Measurements from ENCODE around the gene KCNC4. TPM values are rescaled to one million over a fixed set of nuclear protein-coding genes. Genes with fewer than 3 reads are reported as not detected.

The KCNC4 gene
- total RNA-seq, 3 donors from 2014 or later, result 3.8 to 12.6 (median 5.2) TPM

GRCh38 chr1:110184446-110184845, 25.7 kb upstream of the KCNC4 start:
- DNase-seq (ENCODE audit: low spot score in 2 of 2), result no peak
- peaks cover 0 to 4% of the 10 kb centered on the region in 2 donors for H3K27me3 ChIP-seq
- no peaks in the 10 kb centered on the region for H3K9me3 ChIP-seq
- TF ChIP-seq CTCF (IDR thresholded peaks at IDR 0.05), result no peak
- TF ChIP-seq POLR2A (IDR thresholded peaks at IDR 0.05), result no peak
- no peak for TF ChIP-seq POLR2AphosphoS5 (IDR thresholded peaks at IDR 0.05)
- no peak overlapping the region for H3K4me3 ChIP-seq
- H3K27ac ChIP-seq, result no peak overlapping the region
- H3K4me1 ChIP-seq, result no peaks in the 10 kb centered on the region
- intact Hi-C loops (cut with DNase I; ENCODE audit: low total_unique reads), result no loop called here
- H3K36me3 ChIP-seq, result no peaks in the 10 kb centered on the region

- TF ChIP-seq POLR2A (IDR thresholded peaks at IDR 0.05) (no peak), CTCF (IDR thresholded peaks at IDR 0.05) (no peak), POLR2AphosphoS5 (IDR thresholded peaks at IDR 0.05) (no peak)
- Histone ChIP-seq H3K27me3 (peaks cover 0 to 4% of the 10 kb centered on the region in 2 donors), H3K36me3 (no peaks in the 10 kb centered on the region), H3K9me3 (no peaks in the 10 kb centered on the region), H3K4me3 (no peak overlapping the region), H3K4me1 (no peaks in the 10 kb centered on the region), H3K27ac (no peak overlapping the region)
- DNase-seq (ENCODE audit: low spot score in 2 of 2), result no peak
- intact Hi-C loops (cut with DNase I; ENCODE audit: low total_unique reads), result no loop called here
Observed at GRCh38 chr1:110185181-110185580, 24.9 kb upstream of the KCNC4 start.

GRCh38 chr1:110186558-110186957, 23.6 kb upstream of the KCNC4 start:
- DNase-seq (ENCODE audit: low spot score in 2 of 2), result no peak
- H3K27me3 ChIP-seq, result peaks cover 0 to 4% of the 10 kb centered on the region in 2 donors
- H3K36me3 ChIP-seq, result no peaks in the 10 kb centered on the region
- no peak overlapping the region for H3K27ac ChIP-seq
- no peak overlapping the region for H3K4me3 ChIP-seq
- intact Hi-C loops (cut with DNase I; ENCODE audit: low total_unique reads), result no loop called here
- no peaks in the 10 kb centered on the region for H3K4me1 ChIP-seq
- H3K9me3 ChIP-seq, result no peaks in the 10 kb centered on the region
- TF ChIP-seq POLR2A (IDR thresholded peaks at IDR 0.05) (no peak), CTCF (IDR thresholded peaks at IDR 0.05) (no peak), POLR2AphosphoS5 (IDR thresholded peaks at IDR 0.05) (no peak)

- DNase-seq (ENCODE audit: low spot score in 2 of 2), result no peak
- H3K27me3 ChIP-seq, result peaks cover 0 to 4% of the 10 kb centered on the region in 2 donors
- TF ChIP-seq POLR2AphosphoS5 (IDR thresholded peaks at IDR 0.05) (no peak), CTCF (IDR thresholded peaks at IDR 0.05) (no peak), POLR2A (IDR thresholded peaks at IDR 0.05) (no peak)
- H3K9me3 ChIP-seq, result no peaks in the 10 kb centered on the region
- H3K4me1 ChIP-seq, result no peaks in the 10 kb centered on the region
- H3K4me3 ChIP-seq, result no peak overlapping the region
- intact Hi-C loops (cut with DNase I; ENCODE audit: low total_unique reads), result no loop called here
- H3K36me3 ChIP-seq, result no peaks in the 10 kb centered on the region
- no peak overlapping the region for H3K27ac ChIP-seq
Observed at GRCh38 chr1:110187139-110187890, 22.8 kb upstream of the KCNC4 start.

GRCh38 chr1:110188035-110188618, 22.0 kb upstream of the KCNC4 start:
- no peaks in the 10 kb centered on the region for H3K36me3 ChIP-seq

More at GRCh38 chr1:110188035-110188618, 22.0 kb upstream of the KCNC4 start:
- no peaks in the 10 kb centered on the region for H3K9me3 ChIP-seq
- intact Hi-C loops (cut with DNase I; ENCODE audit: low total_unique reads), result no loop called here
- H3K4me3 ChIP-seq, result no peak overlapping the region
- no peaks in the 10 kb centered on the region for H3K4me1 ChIP-seq
- peaks cover 0 to 4% of the 10 kb centered on the region in 2 donors for H3K27me3 ChIP-seq
- H3K27ac ChIP-seq, result no peak overlapping the region
- DNase-seq (ENCODE audit: low spot score in 2 of 2), result no peak
- TF ChIP-seq CTCF (IDR thresholded peaks at IDR 0.05) (no peak), POLR2A (IDR thresholded peaks at IDR 0.05) (no peak), POLR2AphosphoS5 (IDR thresholded peaks at IDR 0.05) (no peak)
